Progenitor cell of endocrine pancreas (in vitro differentiated cells): Measurements from ENCODE around the gene SNX20. TPM values are rescaled to one million over a fixed set of nuclear protein-coding genes. Genes with fewer than 3 reads are reported as not detected.
A peak's percentile ranks its signal among the peaks of the same experiment; 100 is the strongest.

Experiments used
- DNase-seq: peaks from one replicate; pipeline ENCODE4 v3.0.0; 2021; ENCODE audit warnings: low spot score; ENCODE audit not compliant: unreplicated experiment
- H3K27ac Mint-ChIP-seq: 2 replicates; pipeline ENCODE4 v1.8.0; 2021; ENCODE audit warnings: mild to moderate bottlenecking, moderate library complexity, mixed read lengths
- H3K27me3 Mint-ChIP-seq: 2 replicates; pipeline ENCODE4 v1.8.0; 2021; ENCODE audit warnings: mixed read lengths
- H3K36me3 Mint-ChIP-seq: 2 replicates; pipeline ENCODE4 v1.8.0; 2022; ENCODE audit warnings: mixed read lengths; ENCODE audit not compliant: insufficient read depth
- H3K4me1 Mint-ChIP-seq: 2 replicates; pipeline ENCODE4 v1.8.0; 2021; ENCODE audit warnings: low read depth, mixed read lengths
- H3K4me3 Mint-ChIP-seq: 2 replicates; pipeline ENCODE4 v1.8.0; 2021; ENCODE audit warnings: low read depth, mild to moderate bottlenecking, moderate library complexity, mixed read lengths
- H3K9me3 Mint-ChIP-seq: 2 replicates; pipeline ENCODE4 v1.8.0; 2021; ENCODE audit warnings: low read depth, mixed read lengths
- total RNA-seq: library from RNA; stranded (reverse); gene quantifications from 2 replicates; pipeline ENCODE4 v1.2.1, GENCODE V29; 2021
- TF ChIP-seq, protein P1 (sequence below): fragments of 200-600 bp; sonication (generic); IDR thresholded peaks from one replicate; pipeline ENCODE4 v1.5.0; 2021; ENCODE audit warnings: antibody characterized with exemption, mild to moderate bottlenecking; ENCODE audit not compliant: unreplicated experiment

Gene SNX20
- total RNA-seq, 1 donor from 2014 or later, result not detected

- Mint-ChIP-seq H3K27ac (no peak overlapping the region), H3K9me3 (peaks cover 9% of the 10 kb centered on the region), H3K4me1 (peaks cover 5% of the 10 kb centered on the region), H3K27me3 (peaks cover 11% of the 10 kb centered on the region), H3K36me3 (peaks cover 2% of the 10 kb centered on the region), H3K4me3 (no peak overlapping the region)
- DNase-seq, result no peak
- TF ChIP-seq, protein P1, sequence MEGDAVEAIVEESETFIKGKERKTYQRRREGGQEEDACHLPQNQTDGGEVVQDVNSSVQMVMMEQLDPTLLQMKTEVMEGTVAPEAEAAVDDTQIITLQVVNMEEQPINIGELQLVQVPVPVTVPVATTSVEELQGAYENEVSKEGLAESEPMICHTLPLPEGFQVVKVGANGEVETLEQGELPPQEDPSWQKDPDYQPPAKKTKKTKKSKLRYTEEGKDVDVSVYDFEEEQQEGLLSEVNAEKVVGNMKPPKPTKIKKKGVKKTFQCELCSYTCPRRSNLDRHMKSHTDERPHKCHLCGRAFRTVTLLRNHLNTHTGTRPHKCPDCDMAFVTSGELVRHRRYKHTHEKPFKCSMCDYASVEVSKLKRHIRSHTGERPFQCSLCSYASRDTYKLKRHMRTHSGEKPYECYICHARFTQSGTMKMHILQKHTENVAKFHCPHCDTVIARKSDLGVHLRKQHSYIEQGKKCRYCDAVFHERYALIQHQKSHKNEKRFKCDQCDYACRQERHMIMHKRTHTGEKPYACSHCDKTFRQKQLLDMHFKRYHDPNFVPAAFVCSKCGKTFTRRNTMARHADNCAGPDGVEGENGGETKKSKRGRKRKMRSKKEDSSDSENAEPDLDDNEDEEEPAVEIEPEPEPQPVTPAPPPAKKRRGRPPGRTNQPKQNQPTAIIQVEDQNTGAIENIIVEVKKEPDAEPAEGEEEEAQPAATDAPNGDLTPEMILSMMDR, result no peak
These were observed 12.6 kb downstream of the SNX20 start for GRCh38 chr16:50668368-50669008.

DNA sequence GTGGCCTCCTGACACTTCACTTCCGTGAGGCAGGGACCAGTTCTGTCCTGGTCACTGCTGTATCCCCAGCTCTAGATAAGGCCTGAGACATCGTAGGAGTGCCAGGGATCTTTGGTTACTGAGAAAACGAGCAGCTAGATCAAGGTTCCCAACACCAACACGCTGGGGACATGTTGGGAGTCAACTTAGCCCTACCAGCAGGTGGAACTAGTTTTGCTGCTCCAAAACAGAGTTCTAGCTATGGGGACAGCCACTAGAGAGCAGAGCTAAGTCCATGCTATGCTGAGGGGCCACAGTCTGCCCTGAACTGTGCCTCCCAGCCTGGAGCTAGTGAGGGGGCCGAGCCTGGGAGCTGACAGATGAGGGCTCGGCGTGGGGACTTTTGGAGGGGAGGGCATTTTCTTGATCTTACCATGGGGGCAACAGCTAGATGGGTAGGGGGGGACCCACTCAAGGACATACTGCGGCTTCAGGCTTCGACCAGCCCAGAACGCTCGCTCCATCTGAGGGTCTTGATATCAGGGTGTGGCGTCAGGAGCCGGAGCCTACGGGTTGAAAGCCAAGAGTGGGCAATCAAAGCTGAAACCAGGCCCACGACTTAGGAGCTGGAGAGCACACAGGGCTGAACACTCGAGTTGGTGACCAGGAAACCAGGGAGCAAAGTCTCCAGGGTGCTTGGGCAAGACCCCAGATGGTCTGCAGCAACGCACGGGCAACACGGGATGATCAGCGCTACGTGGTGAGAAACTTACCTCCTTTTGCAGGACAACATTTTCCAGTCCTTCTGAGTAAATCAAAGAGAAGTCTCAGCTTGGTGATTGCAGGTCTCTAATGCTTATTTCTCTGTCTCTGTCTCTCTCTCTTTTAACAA lies 13.4 kb downstream of the SNX20 start:
- peaks cover 9% of the 10 kb centered on the region for H3K9me3 Mint-ChIP-seq
- H3K4me1 Mint-ChIP-seq, result peaks cover 5% of the 10 kb centered on the region

DNA sequence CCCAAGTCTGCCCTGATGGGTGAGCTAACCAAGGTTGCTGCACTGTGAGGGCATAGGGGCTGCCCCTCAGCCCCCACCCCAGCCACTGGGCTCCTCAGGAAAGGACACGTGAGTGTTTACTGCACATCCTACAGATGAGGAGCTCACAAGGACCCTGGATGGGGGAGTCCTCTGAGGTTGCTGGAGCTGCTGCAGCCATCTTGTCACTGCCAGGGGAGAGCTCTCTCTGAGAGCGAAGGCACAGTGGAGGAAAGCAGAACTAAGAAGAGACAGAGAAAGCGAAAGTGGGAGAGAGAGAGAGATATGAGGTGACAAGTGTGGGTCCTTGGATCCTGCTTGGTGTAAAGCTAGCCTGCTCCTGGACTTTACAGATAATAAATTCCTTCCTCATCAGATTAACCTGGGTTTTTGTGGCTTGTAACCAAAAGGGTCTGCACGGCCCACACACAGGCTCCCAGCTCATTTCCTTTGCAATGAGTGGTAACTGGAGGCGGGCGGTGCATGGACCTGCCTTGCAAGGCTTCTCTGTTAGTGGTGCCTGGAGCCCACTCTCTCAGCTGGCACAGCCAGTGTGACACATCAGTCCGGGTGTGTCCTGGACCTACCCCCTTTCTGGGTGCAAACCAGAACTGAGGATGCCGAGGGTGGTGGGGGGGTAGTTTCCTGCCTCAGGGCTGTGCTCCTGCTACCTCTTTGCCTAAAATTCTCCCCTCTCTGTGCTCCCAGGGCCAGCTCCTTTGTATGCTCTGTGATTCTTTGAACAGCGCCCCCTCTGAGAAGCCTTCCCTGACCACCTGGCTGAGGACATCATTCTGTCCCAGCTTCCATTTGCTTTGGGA lies 14.2 kb downstream of the SNX20 start:
- H3K4me3 Mint-ChIP-seq, result no peak overlapping the region
- no peak overlapping the region for H3K27ac Mint-ChIP-seq
- H3K9me3 Mint-ChIP-seq, result peaks cover 7% of the 10 kb centered on the region
- H3K36me3 Mint-ChIP-seq, result peaks cover 1% of the 10 kb centered on the region
- DNase-seq, result no peak
- H3K4me1 Mint-ChIP-seq, result peaks cover 5% of the 10 kb centered on the region
- TF ChIP-seq, protein P1, result no peak
- peaks cover 11% of the 10 kb centered on the region for H3K27me3 Mint-ChIP-seq

More for the DNA sequence above, 13.4 kb downstream of the SNX20 start:
- no peak for DNase-seq
- Mint-ChIP-seq H3K4me3 (no peak overlapping the region), H3K36me3 (peaks cover 2% of the 10 kb centered on the region), H3K27me3 (peaks cover 11% of the 10 kb centered on the region), H3K27ac (no peak overlapping the region)
- TF ChIP-seq, protein P1, result no peak

- Mint-ChIP-seq H3K9me3 (no peaks in the 10 kb centered on the region), H3K36me3 (no peaks in the 10 kb centered on the region), H3K27ac (peak overlapping the region; percentile 45), H3K27me3 (peaks cover 11% of the 10 kb centered on the region), H3K4me3 (peak overlapping the region; percentile 42), H3K4me1 (peaks cover 5% of the 10 kb centered on the region)
- TF ChIP-seq, protein P1, result peak; percentile 89
- DNase-seq, result peak; percentile 86
These were observed 15.8 kb downstream of the SNX20 start for GRCh38 chr16:50665128-50665878.
